H9 (cell line): ENCODE results near the gene IL21R. TPM values are rescaled to one million over a fixed set of nuclear protein-coding genes. Genes with fewer than 3 reads are reported as not detected.

Source experiments
- DNase-seq: peaks from one replicate; pipeline ENCODE4 v3.0.0-alpha.2; 2017
- H2AFZ ChIP-seq: one replicate; pipeline ENCODE4 v1.6.1; 2013; ENCODE audit warnings: mild to moderate bottlenecking, low read length, control low read depth, moderate library complexity
- H2AK5ac ChIP-seq: 2 replicates; pipeline ENCODE4 v1.6.1; 2013; ENCODE audit warnings: low read length, control low read depth, mixed read lengths; ENCODE audit not compliant: insufficient read length
- H2BK120ac ChIP-seq: one replicate; pipeline ENCODE4 v1.6.1; 2013; ENCODE audit warnings: low read depth, mild to moderate bottlenecking, low read length, control low read depth, inconsistent platforms; ENCODE audit not compliant: poor library complexity, severe bottlenecking
- H2BK12ac ChIP-seq: 2 replicates; pipeline ENCODE4 v1.6.1; 2013; ENCODE audit warnings: low read length, control low read depth, mixed read lengths, low read depth; ENCODE audit not compliant: insufficient read length
- H2BK15ac ChIP-seq: 2 replicates; pipeline ENCODE4 v1.6.1; 2013; ENCODE audit warnings: low read depth, low read length, control low read depth
- H2BK20ac ChIP-seq: one replicate; pipeline ENCODE4 v1.6.1; 2013; ENCODE audit warnings: low read depth, mild to moderate bottlenecking, low read length, control low read depth, inconsistent platforms; ENCODE audit not compliant: poor library complexity, severe bottlenecking
- H2BK5ac ChIP-seq: 2 replicates; pipeline ENCODE4 v1.6.1; 2013; ENCODE audit warnings: low read length, control low read depth, mixed read lengths; ENCODE audit not compliant: insufficient read length
- H3K14ac ChIP-seq: 2 replicates; pipeline ENCODE4 v1.6.1; 2013; ENCODE audit warnings: low read length, control low read depth; ENCODE audit not compliant: insufficient read depth
- H3K18ac ChIP-seq: 2 replicates; pipeline ENCODE4 v1.6.1; 2013; ENCODE audit warnings: low read depth, mild to moderate bottlenecking, mixed read lengths, low read length, control low read depth; ENCODE audit not compliant: insufficient read length
- H3K23ac ChIP-seq: 2 replicates; pipeline ENCODE4 v1.6.1; 2013; ENCODE audit warnings: low read length, control low read depth, mixed read lengths, low read depth; ENCODE audit not compliant: insufficient read length
- H3K23me2 ChIP-seq: 2 replicates; pipeline ENCODE4 v1.6.1; 2013; ENCODE audit warnings: low read depth, mild to moderate bottlenecking, mixed read lengths, low read length, control low read depth; ENCODE audit not compliant: insufficient read length, poor library complexity, severe bottlenecking
- H3K27ac ChIP-seq: 2 replicates; pipeline ENCODE4 v1.5.1; 2013; ENCODE audit warnings: low read length, control low read depth, mixed read lengths, low read depth; ENCODE audit not compliant: insufficient read length
- H3K27me3 ChIP-seq: 2 replicates; pipeline ENCODE4 v1.6.1; 2013; ENCODE audit warnings: low read length, control low read depth, inconsistent platforms; ENCODE audit not compliant: insufficient read depth
- H3K4ac ChIP-seq: 2 replicates; pipeline ENCODE4 v1.6.1; 2013; ENCODE audit warnings: low read depth, mild to moderate bottlenecking, control low read depth, inconsistent platforms, low read length, moderate library complexity
- H3K4me1 ChIP-seq: 2 replicates; pipeline ENCODE4 v1.6.1; 2013; ENCODE audit warnings: low read length, control low read depth, inconsistent platforms; ENCODE audit not compliant: insufficient read depth
- H3K4me2 ChIP-seq: 2 replicates; pipeline ENCODE4 v1.6.1; 2013; ENCODE audit warnings: low read length, control low read depth, mixed read lengths; ENCODE audit not compliant: insufficient read length, insufficient read depth
- H3K56ac ChIP-seq: 2 replicates; pipeline ENCODE4 v1.6.1; 2013; ENCODE audit warnings: low read depth, mild to moderate bottlenecking, mixed read lengths, low read length, control low read depth; ENCODE audit not compliant: insufficient read length
- H3K79me1 ChIP-seq: 2 replicates; pipeline ENCODE4 v1.6.1; 2013; ENCODE audit warnings: low read depth, mild to moderate bottlenecking, moderate library complexity, low read length, control low read depth, inconsistent platforms; ENCODE audit not compliant: insufficient read depth, poor library complexity, severe bottlenecking
- H3K79me2 ChIP-seq: 2 replicates; pipeline ENCODE4 v1.6.1; 2013; ENCODE audit warnings: low read length, control low read depth, inconsistent platforms; ENCODE audit not compliant: insufficient read depth
- H3K9ac ChIP-seq: 2 replicates; pipeline ENCODE4 v1.6.1; 2013; ENCODE audit warnings: low read length, control low read depth, mixed read lengths; ENCODE audit not compliant: insufficient read length; ENCODE audit errors: extremely low read depth
- H3K9me3 ChIP-seq: one replicate; pipeline ENCODE4 v1.6.1; 2013; ENCODE audit warnings: low read depth, low read length, inconsistent platforms; ENCODE audit not compliant: control insufficient read depth
- H3T11ph ChIP-seq: one replicate; pipeline ENCODE4 v1.6.1; 2013; ENCODE audit warnings: mild to moderate bottlenecking, low read length, control low read depth, inconsistent platforms
- H4K20me1 ChIP-seq: one replicate; pipeline ENCODE4 v1.6.1; 2013; ENCODE audit not compliant: control insufficient read depth, insufficient read length, insufficient read depth
- H4K5ac ChIP-seq: 2 replicates; pipeline ENCODE4 v1.6.1; 2013; ENCODE audit warnings: low read depth, mild to moderate bottlenecking, mixed read lengths, low read length, control low read depth; ENCODE audit not compliant: insufficient read length
- H4K8ac ChIP-seq: replicated peaks from 2 replicates; pipeline ENCODE4 v1.6.1; 2013; ENCODE audit warnings: low read length, control low read depth, mixed read lengths, low read depth; ENCODE audit not compliant: insufficient read length
- H4K91ac ChIP-seq: 2 replicates; pipeline ENCODE4 v1.6.1; 2013; ENCODE audit warnings: low read depth, mild to moderate bottlenecking, moderate library complexity, mixed read lengths, low read length, control low read depth; ENCODE audit not compliant: insufficient read length
- H3K27ac Mint-ChIP-seq, 3 experiments: 2 replicates in 2 of 3; 3 replicates in 1 of 3; pipeline ENCODE4 v1.8.0; 2020 to 2021; ENCODE audit warnings: mixed read lengths in 3 of 3, mild to moderate bottlenecking in 1 of 3, moderate library complexity in 1 of 3
- H3K27me3 Mint-ChIP-seq: 2 replicates; pipeline ENCODE4 v1.8.0; 2021; ENCODE audit warnings: low read depth, mild to moderate bottlenecking, moderate library complexity, mixed read lengths
- H3K36me3 Mint-ChIP-seq, 3 experiments: 2 replicates in 2 of 3; 3 replicates in 1 of 3; pipeline ENCODE4 v1.8.0; 2020 to 2021; ENCODE audit warnings: low read depth in 3 of 3, mixed read lengths in 3 of 3; ENCODE audit not compliant: insufficient read depth in 1 of 3
- H3K4me1 Mint-ChIP-seq, 2 experiments: 2 replicates each; pipeline ENCODE4 v1.8.0; 2020; ENCODE audit warnings: mixed read lengths in 2 of 2
- H3K4me3 Mint-ChIP-seq, 2 experiments: 2 replicates in 1 of 2; 3 replicates in 1 of 2; pipeline ENCODE4 v1.8.0; 2020 to 2021; ENCODE audit warnings: mild to moderate bottlenecking in 2 of 2, mixed read lengths in 2 of 2, moderate library complexity in 1 of 2
- H3K9me3 Mint-ChIP-seq, 2 experiments: 2 replicates in 1 of 2; 3 replicates in 1 of 2; pipeline ENCODE4 v1.8.0; 2020; ENCODE audit warnings: mild to moderate bottlenecking in 2 of 2, mixed read lengths in 2 of 2, moderate library complexity in 1 of 2
- CTCF ChIP-seq: fragments of 200-600 bp; sonication (generic); conservative IDR thresholded peaks from 3 replicates; pipeline ENCODE4 v1.8.0; 2021; ENCODE audit warnings: antibody characterized with exemption, mild to moderate bottlenecking
- WGBS: extraction: QIAGEN DNeasy Blood & Tissue Kit; methylation state at CpG from one replicate; pipeline ENCODE4 v1.1.7; 2013; ENCODE audit warnings: missing lambda C conversion rate, low lambda C conversion rate, mixed read lengths; ENCODE audit not compliant: insufficient read length; ENCODE audit errors: extremely low coverage; 5-methylcytosine and 5-hydroxymethylcytosine counted together
- total RNA-seq: library from RNA; stranded (reverse); gene quantifications from 2 replicates; pipeline ENCODE4 v1.2.1, GENCODE V29; 2021

The IL21R gene
- total RNA-seq, 1 experiment from 2014 or later: 0.07 TPM

DNA sequence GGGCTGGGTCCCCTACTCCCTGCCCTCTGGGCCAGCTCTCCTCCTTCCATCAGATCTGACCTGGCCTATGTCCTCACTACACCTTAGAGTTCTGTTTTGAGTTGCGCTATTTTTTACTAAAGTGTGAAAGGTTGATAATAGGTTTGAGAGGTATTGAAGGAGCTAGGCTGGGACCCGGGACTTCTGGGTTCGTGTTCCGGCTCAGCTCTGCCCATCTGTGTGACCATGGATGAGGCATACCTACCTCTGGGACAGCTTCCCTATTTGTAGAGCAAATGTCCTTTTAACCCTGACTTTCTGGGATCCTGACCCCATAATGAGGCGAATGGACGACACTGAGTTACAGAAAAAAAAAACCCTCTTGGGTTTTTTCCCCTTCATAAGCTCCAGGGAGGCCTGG is 36.0 kb downstream of the IL21R start:
- Histone ChIP-seq H3K79me1 (no peaks in the 10 kb centered on the region), H3K27me3 (no peaks in the 10 kb centered on the region), H2BK5ac (no peak overlapping the region), H3K27ac (no peak overlapping the region), H3K56ac (no peak overlapping the region), H2AFZ (no peak overlapping the region), H3T11ph (no peak overlapping the region), H2BK12ac (no peak overlapping the region), H3K4ac (no peak overlapping the region), H2BK20ac (no peak overlapping the region), H3K23ac (no peak overlapping the region), H3K4me1 (no peaks in the 10 kb centered on the region; the same call in 1 of the 2 replicates), H3K9me3 (no peaks in the 10 kb centered on the region), H3K23me2 (no peaks in the 10 kb centered on the region), H2BK15ac (no peak overlapping the region), H3K9ac (no peak overlapping the region), H2AK5ac (no peak overlapping the region), H2BK120ac (no peak overlapping the region), H4K5ac (no peak overlapping the region), H3K18ac (no peak overlapping the region), H4K20me1 (no peaks in the 10 kb centered on the region), H4K91ac (no peak overlapping the region), H4K8ac (no peak overlapping the region), H3K14ac (no peak overlapping the region), H3K79me2 (no peaks in the 10 kb centered on the region), H3K4me2 (no peak overlapping the region)
- TF ChIP-seq CTCF: no peak
- Mint-ChIP-seq H3K27me3 (peaks cover 2% of the 10 kb centered on the region; the same call in 1 of the 2 replicates), H3K4me1 (peaks cover 3% of the 10 kb centered on the region in 2 experiments; a peak in 3 of 4 replicates), H3K27ac (no peak overlapping the region), H3K4me3 (no peak overlapping the region), H3K36me3 (no peaks in the 10 kb centered on the region), H3K9me3 (no peaks in the 10 kb centered on the region; a peak in 1 of 5 replicates)
- no peak for DNase-seq
- WGBS: no CpG with 5 or more reads among the region's 6 CpGs
